HG03460 (cell line): Measurements from ENCODE around the gene EN2.
A peak's percentile ranks its signal among the peaks of the same experiment; 100 is the strongest.

Experiments used
- ATAC-seq: cut with Tn5 transposase; IDR thresholded peaks from one replicate; pipeline ENCODE4 v1.9.1; 2021; ENCODE audit not compliant: unreplicated experiment

EN2 gene

DNA sequence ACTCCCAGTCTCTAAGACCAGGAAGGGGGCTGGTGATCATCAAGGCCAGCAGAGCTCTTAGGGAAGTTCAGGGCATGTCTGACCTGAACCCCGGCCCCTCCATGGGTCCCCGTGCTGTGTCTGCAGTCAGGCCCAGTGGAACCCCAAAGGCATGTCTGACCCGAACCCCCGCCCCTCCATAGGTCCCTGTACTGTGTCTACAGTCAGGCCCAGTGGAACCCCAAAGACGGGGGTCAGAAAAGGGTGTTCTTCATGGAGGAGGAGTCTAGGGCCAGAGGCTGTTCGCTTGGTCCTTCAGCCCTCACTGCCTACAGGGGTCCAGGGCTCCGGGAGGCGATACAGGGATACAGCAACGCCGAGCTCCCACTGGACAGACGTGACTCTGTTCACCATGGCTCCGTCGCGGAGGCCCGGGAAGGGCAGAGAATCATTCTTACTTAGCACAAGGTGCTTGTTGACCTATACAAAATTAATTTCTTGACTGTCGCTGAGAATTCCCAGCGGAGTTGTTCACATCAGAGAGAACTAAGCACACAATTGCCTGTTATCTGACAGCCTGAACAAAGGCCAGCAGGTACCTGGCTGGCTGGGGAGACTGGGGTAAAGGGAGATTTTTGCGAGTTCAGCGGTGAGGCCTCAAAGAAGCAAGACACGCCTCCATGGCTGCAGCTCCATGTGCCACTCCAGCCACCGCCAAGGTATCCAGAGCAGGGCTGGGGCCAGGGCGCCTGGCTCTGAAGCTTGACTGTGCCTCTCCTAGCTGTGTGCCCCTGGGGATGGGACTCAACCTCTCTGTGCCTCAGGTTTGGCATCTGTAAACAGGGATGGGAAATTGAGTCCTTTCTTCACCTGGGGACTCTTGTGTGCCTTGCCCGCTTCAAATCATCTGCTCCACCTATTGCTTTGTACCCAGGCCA, 26.8 kb downstream of the EN2 start:
- no peak for ATAC-seq

DNA sequence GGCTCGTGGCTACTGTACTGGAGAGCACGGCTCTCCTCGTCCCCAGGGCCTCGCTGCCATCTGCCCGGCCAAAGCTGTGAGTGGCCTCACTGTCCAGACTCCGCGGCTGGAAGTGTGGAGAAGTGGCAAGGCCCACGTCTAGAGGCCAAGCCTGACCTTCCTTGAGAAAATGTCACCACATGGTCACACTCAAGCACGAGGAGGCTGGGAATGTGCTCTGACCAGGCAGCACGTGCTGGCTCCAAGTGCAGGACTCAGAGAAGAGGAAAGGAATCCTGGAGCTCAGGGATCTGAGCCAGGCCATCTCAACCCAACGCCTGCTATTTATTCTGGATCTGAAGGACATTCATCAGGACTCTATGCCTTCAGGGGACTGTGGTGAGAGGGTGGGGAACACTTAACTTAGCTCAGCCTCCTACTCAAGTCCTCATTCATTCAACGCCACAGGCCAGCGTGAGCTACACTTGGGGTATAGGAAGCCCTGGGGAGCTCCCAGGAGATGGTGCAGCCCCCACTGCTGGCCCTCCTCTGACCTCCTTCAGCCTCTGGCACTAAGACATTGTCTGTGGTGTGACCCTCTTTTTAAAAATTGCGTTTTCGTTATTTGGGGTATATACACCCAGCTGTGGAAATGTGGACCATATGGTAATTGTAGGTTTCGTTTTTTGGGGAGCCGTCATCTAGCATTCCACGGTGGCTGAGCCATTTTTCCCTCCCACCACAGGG, 29.0 kb downstream of the EN2 start:
- ATAC-seq = no peak

GRCh38 chr7:155487509-155488482, 29.9 kb downstream of the EN2 start:
- no peak for ATAC-seq

DNA sequence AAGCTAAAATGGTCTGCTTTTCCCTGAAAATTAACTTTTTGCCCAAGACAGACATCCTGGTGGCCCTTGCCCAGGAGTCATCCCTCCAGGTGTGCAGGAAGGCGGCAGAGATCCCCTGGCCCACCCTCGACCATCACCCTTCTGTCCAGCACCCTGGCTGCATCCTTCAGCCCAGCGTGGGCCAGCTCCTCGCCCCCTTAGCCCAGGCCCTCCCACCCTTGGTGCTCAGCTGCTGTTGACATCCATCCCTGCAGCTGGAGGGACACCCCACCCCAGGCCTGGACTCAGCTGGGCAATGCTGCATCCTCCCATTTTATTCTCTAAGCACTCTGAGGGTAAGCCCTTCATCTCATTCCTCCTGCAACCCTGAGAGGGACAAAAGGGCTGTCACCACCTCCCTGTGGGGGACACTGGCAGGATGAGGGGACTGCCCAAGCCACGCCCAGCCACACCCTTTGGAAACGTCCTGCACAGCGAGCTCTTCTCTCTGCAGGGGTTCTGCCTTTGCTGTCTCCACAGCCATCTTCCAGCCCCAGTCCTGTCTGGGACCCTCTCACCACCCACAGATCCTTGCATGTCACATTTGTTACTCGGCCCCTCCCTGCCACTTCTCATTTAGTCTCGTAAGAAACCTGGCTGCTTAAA, 30.7 kb downstream of the EN2 start:
- no peak for ATAC-seq

DNA sequence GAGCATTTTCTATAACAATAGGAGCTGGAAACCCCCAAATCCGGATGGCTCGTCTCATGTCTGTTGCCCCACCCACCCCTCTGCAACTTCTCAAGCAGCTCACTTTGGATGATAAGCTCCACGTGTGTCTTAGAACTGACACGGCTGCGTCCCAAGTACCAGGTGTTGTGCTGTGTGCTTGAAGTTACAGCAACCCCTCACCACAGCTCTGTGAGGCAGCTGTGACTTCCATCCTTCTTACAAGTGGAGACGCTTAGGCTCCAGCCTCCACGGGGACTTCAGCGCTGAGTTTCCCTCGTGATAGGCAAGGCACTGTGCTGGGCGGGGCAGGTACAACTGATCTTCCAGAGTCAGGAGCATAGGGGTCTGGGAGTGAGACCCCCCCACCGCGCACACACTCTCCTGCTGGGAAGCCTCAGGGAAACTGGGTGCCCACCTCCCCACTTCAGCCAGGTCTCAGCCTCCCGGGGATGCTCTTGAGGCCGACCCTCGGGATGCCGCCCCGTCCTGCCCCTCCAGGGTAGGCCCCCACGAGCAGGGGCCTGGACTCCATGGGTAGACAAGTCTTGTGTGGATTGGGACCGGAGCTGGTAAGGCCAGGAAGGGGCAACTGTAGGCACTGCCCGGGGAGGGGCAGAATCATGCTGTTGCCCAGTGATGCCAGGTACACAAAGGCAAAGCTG, 31.4 kb downstream of the EN2 start:
- no peak for ATAC-seq

DNA sequence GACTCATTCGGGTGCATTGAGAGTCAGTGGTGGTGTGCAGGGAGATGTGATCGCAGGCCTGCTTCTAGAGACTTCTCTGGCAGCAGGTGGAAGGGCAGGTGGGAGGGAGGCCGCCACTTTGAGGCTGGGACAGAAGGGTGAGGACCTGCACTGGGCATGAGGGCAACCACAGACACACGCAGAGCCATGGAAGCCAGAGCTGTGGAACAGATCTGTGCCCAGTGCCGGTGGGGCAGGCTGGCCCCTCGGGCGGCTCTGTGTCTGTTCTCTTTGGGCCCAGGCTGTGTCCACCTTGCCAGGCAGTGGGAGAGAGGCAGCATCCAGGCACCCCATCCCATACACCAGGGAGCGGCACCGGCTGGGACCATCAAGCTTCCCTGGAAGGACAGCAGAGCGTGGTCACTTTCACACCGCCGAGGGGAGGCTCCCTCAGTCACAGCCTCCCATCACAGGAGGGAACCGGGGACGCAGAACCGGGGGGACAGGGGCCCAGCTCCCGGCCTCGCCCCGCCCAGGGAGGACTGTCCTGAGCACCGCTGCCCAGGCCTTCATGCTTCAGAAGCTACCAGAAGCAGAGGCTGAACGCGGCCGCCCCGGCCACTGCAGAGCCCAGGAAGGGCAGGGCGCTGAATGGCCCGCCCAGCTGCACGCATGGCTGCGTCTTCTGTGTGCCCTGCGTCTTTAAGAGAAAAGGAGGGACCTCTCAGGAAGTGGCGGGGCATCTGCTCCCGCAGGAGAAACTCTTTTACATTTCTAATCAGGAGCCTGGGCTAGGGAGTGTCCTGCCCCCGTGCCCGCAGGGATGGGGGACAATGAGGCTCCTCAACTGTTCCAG, 32.1 kb downstream of the EN2 start:
- no peak for ATAC-seq

GRCh38 chr7:155490697-155491628, 33.0 kb downstream of the EN2 start:
- ATAC-seq = peak; percentile 96

- no peak for ATAC-seq
These were observed 33.9 kb downstream of the EN2 start for GRCh38 chr7:155491812-155492211.

DNA sequence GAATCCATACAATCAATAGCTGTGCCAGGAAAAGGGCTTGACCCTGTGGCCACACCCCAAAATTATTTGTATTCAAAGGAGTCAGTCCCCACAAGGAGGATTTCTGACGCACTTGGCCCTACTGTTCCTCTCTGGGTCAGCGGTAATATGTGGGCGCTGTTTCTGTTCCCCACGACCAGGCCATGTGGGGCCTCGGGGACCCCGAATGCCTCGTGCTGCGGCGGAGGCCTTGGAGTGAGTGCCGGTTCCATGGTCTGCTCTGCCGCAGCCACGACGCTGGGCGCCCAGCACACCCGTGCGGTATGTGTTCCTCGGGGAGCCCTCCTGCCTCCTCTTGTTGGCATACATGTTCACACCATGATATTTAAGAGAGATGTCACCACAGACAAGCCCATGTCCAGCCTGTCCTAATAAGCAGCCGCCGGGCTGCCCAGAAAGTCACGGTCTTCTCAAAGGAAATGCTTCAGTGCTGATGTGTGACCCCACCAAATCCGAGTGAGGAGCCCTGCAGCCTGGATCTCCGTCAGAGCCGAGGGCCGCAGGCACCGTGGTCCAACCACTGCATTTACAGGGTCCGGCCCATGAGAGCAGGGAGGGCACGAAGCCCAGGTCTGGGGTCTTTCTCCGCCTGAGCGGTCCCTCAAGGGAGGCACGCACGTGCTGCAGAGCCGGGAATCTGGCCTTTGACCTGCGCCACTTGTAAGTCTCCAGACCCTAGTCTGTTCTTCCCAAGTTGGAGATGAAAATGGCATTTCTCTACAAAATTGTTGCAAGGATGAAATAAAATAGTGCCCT, 36.0 kb downstream of the EN2 start:
- no peak for ATAC-seq

DNA sequence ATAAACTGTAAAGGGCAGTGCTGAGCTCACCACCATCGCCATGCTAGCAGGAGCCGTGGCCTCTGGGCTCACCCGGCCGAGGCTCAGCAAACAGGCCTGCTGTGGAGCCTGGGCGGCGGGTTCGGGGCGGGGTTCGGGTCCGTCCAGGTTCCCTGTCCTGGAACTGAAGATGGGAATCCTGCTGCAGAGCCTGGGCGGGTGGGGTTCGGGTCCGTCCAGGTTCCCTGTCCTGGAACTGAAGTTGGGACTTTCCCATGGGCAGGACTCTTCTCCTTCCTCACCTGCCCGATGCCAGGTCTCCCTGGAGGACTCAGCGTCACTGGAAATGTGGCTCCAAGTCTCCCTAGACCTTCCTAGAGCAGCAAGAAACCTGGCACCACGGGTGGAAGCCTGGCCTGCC, 36.6 kb downstream of the EN2 start:
- ATAC-seq = no peak

DNA sequence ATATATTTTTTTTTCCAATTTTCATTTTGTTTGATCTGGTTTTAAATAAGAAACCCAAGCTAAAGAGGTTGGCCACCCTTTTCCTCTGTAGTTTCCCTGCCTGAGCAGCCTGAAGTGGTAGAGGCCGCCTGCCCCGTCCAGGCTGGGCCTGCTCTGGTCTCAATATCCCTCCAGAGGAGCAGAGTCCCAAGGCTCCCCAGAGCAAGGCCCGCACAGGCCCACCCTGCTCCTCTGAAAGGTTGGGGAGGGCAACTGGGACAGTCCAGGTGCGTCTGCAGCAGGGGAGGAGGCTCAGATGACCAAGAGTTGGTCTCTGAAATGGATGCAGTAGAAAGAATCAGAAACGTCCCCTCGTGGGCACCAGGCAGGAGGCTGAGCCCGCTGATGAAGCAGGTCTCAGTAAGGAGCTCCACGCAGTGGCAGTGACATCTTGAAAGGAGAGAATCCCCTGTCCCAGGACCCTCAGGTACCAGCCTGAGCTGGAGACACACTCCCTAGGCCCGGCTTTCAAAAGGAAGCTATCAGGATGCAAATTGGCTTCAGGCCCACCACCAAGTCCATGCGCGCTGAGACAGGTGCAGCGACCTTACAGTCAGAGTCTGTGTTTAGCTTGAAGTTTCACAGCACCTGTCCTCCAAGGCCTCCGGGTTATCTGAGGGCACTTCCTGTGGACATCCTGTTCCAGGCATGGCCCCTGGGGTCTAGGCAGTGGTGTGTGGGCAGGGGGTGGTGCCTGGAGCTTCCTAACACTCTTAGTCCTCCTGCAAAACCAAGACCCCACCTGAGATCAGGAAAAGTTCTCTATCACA, 37.7 kb downstream of the EN2 start:
- ATAC-seq = no peak

- ATAC-seq = no peak
These were observed 38.5 kb downstream of the EN2 start for GRCh38 chr7:155496267-155497005.

- no peak for ATAC-seq
These were observed 39.4 kb downstream of the EN2 start for GRCh38 chr7:155497149-155497901.

- no peak for ATAC-seq
These were observed 47.5 kb downstream of the EN2 start for GRCh38 chr7:155505422-155505793.

DNA sequence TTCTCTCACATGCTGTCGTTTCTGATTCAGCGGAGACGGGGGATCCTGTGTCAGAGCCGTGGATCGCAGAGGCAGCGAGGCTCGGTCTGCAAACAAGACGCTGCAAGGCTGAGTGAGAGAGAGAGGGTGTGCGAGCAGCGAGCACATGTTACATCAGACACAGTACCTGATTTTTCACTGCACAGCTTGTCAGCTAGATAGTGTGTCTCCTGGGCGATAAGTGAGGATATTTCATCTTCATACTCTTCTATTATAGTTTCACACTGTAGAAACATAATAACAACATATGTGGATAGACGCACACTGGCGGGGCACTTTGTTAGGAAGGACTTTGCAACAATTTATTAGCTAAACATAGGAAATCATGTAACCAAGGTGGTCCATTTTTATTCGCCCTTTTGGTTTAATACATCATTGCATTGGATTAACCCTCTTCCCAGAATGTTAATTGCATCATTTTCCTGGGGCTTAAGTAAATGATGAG, 49.0 kb downstream of the EN2 start:
- ATAC-seq = no peak
